GM23338 (cell line): ENCODE results near the gene CTU1.

Source experiments
- CREB1 ChIP-seq: fragments of 250-450 bp; sonication (Bioruptor Pico); IDR thresholded peaks from 2 replicates; pipeline ENCODE4 v1.5.0; 2020; ENCODE audit warnings: low read depth, mild to moderate bottlenecking, moderate library complexity
- EZH2 ChIP-seq: fragments of 200-600 bp; sonication (generic); IDR thresholded peaks from one replicate; pipeline ENCODE4 v1.8.0; 2017; ENCODE audit warnings: antibody characterized with exemption, mild to moderate bottlenecking, low read depth; ENCODE audit not compliant: unreplicated experiment
- EZH2phosphoT487 ChIP-seq: fragments of 200-600 bp; sonication (generic); IDR thresholded peaks from one replicate; pipeline ENCODE4 v1.8.1; 2018; ENCODE audit warnings: antibody characterized with exemption; ENCODE audit not compliant: unreplicated experiment
- JUNB ChIP-seq: IDR thresholded peaks from one replicate; pipeline ENCODE4 v1.6.1; 2016; ENCODE audit warnings: antibody characterized with exemption; ENCODE audit not compliant: unreplicated experiment
- NANOG ChIP-seq: IDR thresholded peaks from 2 replicates; pipeline ENCODE4 v1.6.1; 2016; ENCODE audit warnings: antibody characterized with exemption, borderline replicate concordance
- POLR2AphosphoS5 ChIP-seq: IDR thresholded peaks from 2 replicates; pipeline ENCODE4 v1.6.1; 2016; ENCODE audit warnings: antibody characterized with exemption, low read depth
- STAT1 ChIP-seq: IDR thresholded peaks from one replicate; pipeline ENCODE4 v1.6.1; 2016; ENCODE audit warnings: antibody characterized with exemption; ENCODE audit not compliant: unreplicated experiment
- ZNF114 ChIP-seq: fragments of 250-450 bp; sonication (Bioruptor Pico); IDR thresholded peaks from 2 replicates; pipeline ENCODE4 v1.5.0; 2020; ENCODE audit warnings: mild to moderate bottlenecking, moderate library complexity
- ZNF331 ChIP-seq: fragments of 250-450 bp; sonication (Bioruptor Pico); IDR thresholded peaks from 2 replicates; pipeline ENCODE4 v1.5.0; 2020; ENCODE audit warnings: low read depth, mild to moderate bottlenecking, moderate library complexity
- TF ChIP-seq, protein P1 (sequence below): IDR thresholded peaks from 2 replicates; pipeline ENCODE4 v1.6.1; 2016; ENCODE audit warnings: antibody characterized with exemption
- TF ChIP-seq, protein P2 (sequence below), 2 experiments: fragments of 200-600 bp in 1 of 2; sonication (generic) in 1 of 2; conservative IDR thresholded peaks; 2 replicates each; pipeline versions ENCODE4 v1.5.1 to v1.6.1; 2016 to 2017; ENCODE audit warnings: antibody characterized with exemption in 2 of 2, low read depth in 2 of 2, mild to moderate bottlenecking in 2 of 2, moderate library complexity in 1 of 2
- TF ChIP-seq, protein P3 (sequence below): IDR thresholded peaks from one replicate; pipeline ENCODE4 v1.6.1; 2018; ENCODE audit warnings: antibody characterized with exemption; ENCODE audit not compliant: unreplicated experiment
- TF ChIP-seq, protein P4 (sequence below): fragments of 250-450 bp; sonication (Bioruptor Pico); IDR thresholded peaks from 2 replicates; pipeline ENCODE4 v1.5.0; 2020; ENCODE audit warnings: mild to moderate bottlenecking, moderate library complexity

DNA sequence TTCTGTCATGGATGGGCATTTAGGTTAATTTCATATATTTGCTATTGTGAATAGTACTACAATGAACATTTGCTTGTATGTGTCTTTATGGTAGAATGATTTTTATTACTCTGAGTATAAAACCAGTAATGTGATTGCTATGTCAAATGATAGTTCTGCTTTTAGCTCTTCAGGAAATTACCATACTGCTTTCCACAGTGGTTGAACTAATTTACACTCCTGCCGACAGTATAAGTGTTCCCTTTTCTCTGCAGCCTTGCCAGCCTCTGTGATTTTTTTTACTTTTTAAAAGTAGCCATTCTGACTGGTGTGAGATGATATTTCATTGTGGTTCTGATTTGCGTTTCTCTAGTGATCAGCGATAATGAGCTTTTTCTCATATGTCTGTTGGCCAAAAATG lies 40.4 kb upstream of the CTU1 start:
- TF ChIP-seq POLR2AphosphoS5, result no peak
- TF ChIP-seq, protein P1, sequence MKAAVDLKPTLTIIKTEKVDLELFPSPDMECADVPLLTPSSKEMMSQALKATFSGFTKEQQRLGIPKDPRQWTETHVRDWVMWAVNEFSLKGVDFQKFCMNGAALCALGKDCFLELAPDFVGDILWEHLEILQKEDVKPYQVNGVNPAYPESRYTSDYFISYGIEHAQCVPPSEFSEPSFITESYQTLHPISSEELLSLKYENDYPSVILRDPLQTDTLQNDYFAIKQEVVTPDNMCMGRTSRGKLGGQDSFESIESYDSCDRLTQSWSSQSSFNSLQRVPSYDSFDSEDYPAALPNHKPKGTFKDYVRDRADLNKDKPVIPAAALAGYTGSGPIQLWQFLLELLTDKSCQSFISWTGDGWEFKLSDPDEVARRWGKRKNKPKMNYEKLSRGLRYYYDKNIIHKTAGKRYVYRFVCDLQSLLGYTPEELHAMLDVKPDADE, result no peak
- TF ChIP-seq, protein P2, sequence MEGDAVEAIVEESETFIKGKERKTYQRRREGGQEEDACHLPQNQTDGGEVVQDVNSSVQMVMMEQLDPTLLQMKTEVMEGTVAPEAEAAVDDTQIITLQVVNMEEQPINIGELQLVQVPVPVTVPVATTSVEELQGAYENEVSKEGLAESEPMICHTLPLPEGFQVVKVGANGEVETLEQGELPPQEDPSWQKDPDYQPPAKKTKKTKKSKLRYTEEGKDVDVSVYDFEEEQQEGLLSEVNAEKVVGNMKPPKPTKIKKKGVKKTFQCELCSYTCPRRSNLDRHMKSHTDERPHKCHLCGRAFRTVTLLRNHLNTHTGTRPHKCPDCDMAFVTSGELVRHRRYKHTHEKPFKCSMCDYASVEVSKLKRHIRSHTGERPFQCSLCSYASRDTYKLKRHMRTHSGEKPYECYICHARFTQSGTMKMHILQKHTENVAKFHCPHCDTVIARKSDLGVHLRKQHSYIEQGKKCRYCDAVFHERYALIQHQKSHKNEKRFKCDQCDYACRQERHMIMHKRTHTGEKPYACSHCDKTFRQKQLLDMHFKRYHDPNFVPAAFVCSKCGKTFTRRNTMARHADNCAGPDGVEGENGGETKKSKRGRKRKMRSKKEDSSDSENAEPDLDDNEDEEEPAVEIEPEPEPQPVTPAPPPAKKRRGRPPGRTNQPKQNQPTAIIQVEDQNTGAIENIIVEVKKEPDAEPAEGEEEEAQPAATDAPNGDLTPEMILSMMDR (conservative IDR thresholded peaks at IDR 0.05; ENCODE audit: low read depth in 2 of 2), result no peak
- TF ChIP-seq EZH2, result no peak
- TF ChIP-seq EZH2phosphoT487, result no peak
- no peak for TF ChIP-seq NANOG
- TF ChIP-seq, protein P3, sequence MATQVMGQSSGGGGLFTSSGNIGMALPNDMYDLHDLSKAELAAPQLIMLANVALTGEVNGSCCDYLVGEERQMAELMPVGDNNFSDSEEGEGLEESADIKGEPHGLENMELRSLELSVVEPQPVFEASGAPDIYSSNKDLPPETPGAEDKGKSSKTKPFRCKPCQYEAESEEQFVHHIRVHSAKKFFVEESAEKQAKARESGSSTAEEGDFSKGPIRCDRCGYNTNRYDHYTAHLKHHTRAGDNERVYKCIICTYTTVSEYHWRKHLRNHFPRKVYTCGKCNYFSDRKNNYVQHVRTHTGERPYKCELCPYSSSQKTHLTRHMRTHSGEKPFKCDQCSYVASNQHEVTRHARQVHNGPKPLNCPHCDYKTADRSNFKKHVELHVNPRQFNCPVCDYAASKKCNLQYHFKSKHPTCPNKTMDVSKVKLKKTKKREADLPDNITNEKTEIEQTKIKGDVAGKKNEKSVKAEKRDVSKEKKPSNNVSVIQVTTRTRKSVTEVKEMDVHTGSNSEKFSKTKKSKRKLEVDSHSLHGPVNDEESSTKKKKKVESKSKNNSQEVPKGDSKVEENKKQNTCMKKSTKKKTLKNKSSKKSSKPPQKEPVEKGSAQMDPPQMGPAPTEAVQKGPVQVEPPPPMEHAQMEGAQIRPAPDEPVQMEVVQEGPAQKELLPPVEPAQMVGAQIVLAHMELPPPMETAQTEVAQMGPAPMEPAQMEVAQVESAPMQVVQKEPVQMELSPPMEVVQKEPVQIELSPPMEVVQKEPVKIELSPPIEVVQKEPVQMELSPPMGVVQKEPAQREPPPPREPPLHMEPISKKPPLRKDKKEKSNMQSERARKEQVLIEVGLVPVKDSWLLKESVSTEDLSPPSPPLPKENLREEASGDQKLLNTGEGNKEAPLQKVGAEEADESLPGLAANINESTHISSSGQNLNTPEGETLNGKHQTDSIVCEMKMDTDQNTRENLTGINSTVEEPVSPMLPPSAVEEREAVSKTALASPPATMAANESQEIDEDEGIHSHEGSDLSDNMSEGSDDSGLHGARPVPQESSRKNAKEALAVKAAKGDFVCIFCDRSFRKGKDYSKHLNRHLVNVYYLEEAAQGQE, result no peak
- TF ChIP-seq ZNF331 (CRISPR knock-in tag), result no peak
- no peak for TF ChIP-seq JUNB
- TF ChIP-seq CREB1 (CRISPR knock-in tag), result no peak
- TF ChIP-seq, protein P4, sequence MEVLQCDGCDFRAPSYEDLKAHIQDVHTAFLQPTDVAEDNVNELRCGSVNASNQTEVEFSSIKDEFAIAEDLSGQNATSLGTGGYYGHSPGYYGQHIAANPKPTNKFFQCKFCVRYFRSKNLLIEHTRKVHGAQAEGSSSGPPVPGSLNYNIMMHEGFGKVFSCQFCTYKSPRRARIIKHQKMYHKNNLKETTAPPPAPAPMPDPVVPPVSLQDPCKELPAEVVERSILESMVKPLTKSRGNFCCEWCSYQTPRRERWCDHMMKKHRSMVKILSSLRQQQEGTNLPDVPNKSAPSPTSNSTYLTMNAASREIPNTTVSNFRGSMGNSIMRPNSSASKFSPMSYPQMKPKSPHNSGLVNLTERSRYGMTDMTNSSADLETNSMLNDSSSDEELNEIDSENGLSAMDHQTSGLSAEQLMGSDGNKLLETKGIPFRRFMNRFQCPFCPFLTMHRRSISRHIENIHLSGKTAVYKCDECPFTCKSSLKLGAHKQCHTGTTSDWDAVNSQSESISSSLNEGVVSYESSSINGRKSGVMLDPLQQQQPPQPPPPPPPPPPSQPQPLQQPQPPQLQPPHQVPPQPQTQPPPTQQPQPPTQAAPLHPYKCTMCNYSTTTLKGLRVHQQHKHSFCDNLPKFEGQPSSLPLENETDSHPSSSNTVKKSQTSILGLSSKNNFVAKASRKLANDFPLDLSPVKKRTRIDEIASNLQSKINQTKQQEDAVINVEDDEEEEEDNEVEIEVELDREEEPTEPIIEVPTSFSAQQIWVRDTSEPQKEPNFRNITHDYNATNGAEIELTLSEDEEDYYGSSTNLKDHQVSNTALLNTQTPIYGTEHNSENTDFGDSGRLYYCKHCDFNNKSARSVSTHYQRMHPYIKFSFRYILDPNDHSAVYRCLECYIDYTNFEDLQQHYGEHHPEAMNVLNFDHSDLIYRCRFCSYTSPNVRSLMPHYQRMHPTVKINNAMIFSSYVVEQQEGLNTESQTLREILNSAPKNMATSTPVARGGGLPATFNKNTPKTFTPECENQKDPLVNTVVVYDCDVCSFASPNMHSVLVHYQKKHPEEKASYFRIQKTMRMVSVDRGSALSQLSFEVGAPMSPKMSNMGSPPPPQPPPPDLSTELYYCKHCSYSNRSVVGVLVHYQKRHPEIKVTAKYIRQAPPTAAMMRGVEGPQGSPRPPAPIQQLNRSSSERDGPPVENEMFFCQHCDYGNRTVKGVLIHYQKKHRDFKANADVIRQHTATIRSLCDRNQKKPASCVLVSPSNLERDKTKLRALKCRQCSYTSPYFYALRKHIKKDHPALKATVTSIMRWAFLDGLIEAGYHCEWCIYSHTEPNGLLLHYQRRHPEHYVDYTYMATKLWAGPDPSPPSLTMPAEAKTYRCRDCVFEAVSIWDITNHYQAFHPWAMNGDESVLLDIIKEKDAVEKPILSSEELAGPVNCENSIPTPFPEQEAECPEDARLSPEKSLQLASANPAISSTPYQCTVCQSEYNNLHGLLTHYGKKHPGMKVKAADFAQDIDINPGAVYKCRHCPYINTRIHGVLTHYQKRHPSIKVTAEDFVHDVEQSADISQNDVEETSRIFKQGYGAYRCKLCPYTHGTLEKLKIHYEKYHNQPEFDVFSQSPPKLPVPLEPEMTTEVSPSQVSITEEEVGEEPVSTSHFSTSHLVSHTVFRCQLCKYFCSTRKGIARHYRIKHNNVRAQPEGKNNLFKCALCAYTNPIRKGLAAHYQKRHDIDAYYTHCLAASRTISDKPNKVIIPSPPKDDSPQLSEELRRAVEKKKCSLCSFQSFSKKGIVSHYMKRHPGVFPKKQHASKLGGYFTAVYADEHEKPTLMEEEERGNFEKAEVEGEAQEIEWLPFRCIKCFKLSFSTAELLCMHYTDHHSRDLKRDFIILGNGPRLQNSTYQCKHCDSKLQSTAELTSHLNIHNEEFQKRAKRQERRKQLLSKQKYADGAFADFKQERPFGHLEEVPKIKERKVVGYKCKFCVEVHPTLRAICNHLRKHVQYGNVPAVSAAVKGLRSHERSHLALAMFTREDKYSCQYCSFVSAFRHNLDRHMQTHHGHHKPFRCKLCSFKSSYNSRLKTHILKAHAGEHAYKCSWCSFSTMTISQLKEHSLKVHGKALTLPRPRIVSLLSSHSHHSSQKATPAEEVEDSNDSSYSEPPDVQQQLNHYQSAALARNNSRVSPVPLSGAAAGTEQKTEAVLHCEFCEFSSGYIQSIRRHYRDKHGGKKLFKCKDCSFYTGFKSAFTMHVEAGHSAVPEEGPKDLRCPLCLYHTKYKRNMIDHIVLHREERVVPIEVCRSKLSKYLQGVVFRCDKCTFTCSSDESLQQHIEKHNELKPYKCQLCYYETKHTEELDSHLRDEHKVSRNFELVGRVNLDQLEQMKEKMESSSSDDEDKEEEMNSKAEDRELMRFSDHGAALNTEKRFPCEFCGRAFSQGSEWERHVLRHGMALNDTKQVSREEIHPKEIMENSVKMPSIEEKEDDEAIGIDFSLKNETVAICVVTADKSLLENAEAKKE (CRISPR knock-in tag), result no peak
- TF ChIP-seq ZNF114 (CRISPR knock-in tag), result no peak
- no peak for TF ChIP-seq STAT1
